Fibroblast of skin of abdomen (primary cell): Measurements from ENCODE around the gene ORMDL2. TPM values are rescaled to one million over a fixed set of nuclear protein-coding genes. Genes with fewer than 3 reads are reported as not detected.
A peak's percentile ranks its signal among the peaks of the same experiment; 100 is the strongest.

Experiments
- DNase-seq: peaks from one replicate; pipeline ENCODE4 v3.0.0-alpha.2; 2013
- polyA plus RNA-seq, 2 experiments: library from polyadenylated mRNA; unstranded; fragments of 120-200 nt; gene quantifications; one replicate each; pipeline ENCODE4 v1.2.1, GENCODE V29; 2013; ENCODE audit not compliant: insufficient read length in 2 of 2

The ORMDL2 gene, protein sequence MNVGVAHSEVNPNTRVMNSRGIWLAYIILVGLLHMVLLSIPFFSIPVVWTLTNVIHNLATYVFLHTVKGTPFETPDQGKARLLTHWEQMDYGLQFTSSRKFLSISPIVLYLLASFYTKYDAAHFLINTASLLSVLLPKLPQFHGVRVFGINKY
- 37.9 TPM for polyA plus RNA-seq (2013, experiment 1 of 2; ENCODE audit: insufficient read length)
- 40.0 TPM for polyA plus RNA-seq (2013, experiment 2 of 2; ENCODE audit: insufficient read length)

DNA sequence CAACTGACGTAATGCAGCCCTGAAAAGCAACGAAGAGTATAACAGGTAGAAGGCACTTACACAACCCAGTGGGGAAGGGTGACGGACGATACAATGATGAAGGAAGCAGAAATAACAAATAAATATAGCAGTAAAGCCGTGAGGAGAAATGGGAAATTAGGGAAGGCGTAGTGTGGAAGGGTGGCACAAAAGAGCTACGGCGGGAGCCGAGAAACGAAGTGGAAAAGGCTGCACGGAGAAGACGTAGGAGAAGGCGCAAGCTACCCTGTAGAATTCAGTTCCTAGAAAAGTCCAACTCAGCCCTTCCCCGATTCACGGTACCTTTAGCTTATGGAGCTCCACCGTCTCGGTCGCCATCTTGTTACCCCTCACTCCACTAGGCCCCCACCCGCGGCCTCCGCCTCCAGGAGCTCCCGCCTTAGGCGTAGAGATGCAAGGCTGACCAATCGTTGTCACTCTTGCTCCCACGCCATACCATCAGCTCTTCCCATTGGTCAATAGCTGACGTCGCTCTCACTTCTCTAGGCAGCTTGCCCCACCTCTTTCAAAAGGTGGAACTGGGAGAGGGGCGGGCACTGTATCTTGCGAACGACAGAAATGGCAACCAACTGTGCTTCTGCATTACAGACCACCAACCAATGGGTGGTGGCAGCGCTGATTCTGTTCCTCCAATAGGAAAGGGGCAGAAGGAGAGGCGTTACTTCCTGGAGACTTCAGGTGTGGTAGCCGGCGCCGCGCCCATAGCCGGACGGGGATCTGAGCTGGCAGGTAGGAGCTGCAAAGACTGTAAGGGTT, at the start of gene ORMDL2, which contains the start of gene SARNP:
Gene ORMDL2 (plus strand): TSS at position 697 of the 795 bp plus-strand sequence. CDS start 959 bp downstream, outside the sequence.
Gene SARNP (minus strand): TSS at position 380 of the 795 bp plus-strand sequence. CDS start 23 bp downstream, at position 357.
- DNase-seq, result peak; percentile 100

DNA sequence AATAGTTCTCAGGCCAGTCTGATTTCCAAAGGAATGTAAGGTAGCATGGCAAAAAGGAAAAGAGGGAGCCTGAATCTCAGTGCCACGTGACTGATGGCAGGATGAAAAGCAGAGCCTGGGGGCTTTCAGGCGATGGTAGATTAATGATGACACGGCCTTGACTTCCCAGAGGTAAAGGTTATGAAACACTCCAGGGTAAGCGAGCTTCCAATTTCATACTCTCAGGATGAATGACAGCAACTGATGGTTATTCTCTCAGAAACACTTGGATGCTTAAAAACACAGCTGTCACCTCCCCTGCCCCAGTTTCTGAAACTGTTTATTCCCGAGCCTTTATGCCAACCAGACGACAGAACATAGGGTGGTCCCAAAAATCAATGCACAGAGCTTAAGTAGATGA, 46.1 kb upstream of the ORMDL2 start:
- DNase-seq, result no peak

DNA sequence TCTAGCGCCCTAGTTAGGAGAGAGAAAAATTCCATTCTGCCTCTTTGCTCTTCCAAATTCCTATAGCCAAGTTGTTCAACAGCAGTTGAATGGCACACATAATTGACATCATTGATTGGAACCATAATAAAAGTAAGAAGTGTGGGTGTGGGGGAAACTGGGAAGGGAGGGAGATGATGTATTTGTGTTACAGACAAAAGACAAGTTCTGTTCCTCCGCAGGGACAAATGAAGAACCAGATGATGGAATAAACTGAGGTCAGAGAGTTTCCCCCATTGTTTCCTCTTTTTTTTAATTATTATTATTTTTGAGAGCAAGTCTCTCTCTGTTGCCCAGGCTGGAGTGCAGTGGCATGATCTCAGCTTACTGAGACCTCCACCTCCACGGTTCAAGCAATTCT, 40.0 kb upstream of the ORMDL2 start:
- no peak for DNase-seq

DNA sequence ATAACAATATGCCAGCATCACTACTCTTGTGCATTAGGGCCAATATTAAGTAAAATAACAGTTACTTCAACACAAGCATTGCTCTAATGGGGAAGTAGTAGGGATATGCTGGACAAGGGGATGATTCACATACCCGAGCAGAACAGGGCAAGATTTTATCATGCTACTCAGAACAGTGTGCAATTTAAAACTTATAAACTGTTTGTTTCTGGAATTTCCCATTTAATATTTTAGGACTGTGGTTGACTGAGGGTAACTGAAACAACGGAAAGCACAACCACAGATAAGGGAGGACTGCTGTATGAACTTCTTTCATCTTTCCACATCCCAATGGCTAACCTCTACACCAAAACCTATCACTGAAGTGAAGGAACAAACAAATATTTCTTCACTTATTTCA, 37.2 kb upstream of the ORMDL2 start:
- no peak for DNase-seq

DNA sequence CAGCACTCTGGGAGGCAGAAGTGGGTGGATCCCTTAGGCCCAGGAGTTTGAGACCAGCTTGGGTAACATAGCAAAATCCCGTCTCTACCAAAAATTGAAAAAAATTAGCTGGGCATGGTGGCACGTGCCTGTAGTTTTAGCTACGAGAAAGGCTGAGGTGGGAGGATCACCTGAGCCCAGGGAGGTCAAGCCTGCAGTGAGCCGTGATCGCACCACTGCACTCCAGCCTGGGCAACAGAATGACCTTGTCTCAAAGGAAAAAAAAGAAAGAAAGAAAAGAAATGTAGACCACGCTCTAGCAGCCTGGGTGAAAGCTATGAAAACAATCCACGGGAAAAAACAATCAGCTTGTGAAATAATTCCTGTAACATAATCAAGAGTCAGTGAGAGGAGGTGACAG, 29.3 kb upstream of the ORMDL2 start:
- no peak for DNase-seq

DNA sequence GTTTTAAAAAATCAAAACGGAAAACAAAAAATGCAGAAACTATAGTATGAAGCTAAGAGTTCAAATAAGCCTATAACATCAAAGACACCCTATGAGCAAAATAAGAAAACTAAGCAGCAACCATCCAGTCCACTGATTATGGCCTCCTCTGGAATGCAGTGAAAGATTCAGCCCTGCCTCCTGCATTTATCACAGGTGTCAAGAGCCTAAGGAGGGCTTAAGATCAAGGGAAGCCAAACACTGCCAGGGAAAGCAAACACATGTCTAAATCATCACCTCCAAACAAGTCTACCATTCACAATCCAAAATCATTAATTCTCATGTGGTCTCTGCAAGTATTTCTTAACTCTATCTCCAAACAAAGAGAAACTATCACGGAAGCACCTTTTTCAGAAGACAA, 28.7 kb upstream of the ORMDL2 start:
- no peak for DNase-seq

DNA sequence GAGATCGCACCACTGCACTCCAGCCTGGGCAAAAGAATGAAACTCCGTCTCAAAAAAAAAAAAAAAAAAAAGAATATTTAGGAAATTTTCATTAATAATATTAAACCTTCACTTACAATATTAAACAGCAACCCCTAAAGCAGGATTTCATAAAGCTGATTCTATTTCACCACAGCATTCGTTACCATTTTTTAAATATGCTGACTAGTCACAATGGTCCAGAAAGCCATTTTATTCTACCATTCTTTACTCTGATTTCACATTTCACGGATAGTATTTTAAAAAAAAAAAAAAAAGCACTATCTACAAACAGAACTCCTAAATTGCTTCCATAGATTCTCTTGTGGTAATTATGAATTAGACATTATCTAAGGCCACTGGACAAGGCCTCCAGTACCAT, 27.9 kb upstream of the ORMDL2 start:
- DNase-seq, result no peak

DNA sequence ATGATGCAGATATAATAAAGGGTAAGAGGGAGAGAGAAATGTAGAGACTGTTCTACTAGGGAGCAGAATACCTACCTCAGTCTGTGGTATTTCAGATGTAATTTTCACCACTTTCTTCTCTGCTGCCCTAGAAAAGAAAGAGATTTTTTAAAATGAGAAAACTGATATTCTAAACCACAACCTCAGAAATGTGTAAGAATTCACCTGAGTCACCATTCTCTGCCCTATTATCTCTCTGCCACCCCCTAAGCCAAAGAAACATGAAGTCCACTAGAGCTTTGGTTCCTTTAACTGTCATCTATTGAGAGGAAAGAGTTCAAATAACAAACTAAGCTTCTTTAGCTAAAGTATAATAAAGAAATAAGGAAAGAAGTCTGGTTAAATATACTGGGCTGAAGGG, 21.9 kb upstream of the ORMDL2 start:
- DNase-seq, result no peak

DNA sequence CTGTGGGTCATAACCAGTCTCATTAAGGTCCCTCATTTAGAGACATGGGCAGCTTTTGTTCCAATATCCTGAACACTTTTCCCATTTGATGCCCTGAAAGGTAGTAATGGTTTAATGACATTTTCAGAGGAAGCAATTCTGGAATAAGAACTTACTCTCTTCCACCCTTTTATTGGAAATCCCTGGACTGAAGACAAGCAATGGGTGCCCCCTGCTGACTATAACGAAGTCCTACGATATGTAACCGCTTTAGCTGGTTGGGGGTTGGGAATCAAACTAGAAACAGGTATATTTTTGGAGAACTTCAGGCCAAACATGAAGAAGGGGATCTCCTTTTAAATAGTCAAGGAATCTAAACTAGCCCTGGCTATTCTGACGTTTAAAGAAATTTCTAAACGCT, 20.8 kb upstream of the ORMDL2 start:
- DNase-seq, result peak; percentile 50

DNA sequence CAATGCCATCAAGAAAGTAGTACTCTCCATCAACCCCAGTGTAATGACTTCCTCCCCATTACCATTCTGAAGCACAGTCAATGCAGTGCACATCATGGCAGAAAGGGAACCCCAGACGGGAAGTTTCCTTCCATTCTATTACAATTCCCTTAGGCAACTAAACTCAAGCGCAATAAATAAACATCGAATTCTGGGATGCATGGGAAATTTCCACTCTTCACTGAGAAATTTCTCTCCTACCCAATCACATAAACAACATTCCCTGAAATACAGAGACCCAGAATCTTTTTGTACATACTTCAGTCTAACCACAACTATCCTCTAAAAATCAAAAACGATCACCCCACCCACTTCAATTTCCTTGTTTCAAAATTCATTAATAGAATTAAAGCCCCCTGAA, 20.3 kb upstream of the ORMDL2 start:
- DNase-seq, result no peak

DNA sequence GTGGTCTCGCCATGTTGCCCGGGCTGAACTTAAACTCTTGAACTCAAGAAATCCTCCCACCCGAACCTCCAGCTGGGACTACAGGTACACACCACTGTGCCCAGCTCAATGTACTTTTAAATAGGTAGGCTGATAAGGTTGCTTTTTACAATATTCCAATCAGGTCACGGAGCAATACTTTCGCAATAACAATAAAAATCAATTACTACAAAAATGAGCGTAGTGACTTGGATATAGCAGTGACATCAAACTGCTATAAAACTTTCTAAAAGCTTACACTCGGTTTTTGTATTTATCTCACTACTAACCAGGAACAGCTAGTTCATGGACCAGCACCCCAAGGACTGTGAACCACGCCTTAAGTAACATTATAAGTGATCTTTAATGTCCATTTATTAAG, 10.9 kb upstream of the ORMDL2 start:
- no peak for DNase-seq

DNA sequence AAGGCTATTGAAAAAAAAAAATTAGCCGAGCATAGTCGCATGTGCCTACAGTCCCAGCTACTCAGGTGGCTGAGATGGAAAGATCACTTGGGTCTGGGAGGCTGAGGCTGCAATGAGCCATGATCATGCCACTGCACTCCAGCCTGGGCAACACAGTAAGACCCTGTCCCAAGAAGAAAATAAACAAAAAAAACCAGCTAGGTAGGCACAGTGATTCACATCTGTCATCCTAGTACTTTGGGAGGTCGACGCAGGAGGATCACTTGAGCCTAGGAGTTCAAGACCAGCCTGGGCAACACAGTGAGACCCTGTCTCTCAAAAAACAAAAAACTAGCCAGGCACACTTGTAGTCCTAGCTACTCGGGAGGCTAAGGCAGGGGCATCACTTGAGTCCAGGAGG, 8.6 kb upstream of the ORMDL2 start:
- no peak for DNase-seq

DNA sequence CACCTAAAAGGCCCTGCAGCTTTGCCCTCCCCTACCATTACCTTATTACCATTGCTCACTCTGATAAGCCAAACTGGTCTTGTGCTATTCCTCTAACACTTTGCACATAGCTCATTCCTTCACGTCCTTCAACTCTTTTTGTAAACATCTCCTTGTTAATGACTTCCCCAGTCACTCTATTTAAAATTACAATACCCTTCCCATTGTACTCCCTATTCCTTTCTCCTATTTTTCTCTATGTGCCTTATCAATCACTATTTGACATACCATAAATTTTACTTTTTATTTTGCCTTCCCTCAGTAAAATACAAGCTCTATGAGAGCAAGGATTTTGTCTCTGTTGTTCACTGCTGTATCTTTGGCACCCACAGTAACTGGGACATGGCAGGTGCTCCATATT, 5.8 kb upstream of the ORMDL2 start:
- no peak for DNase-seq

DNA sequence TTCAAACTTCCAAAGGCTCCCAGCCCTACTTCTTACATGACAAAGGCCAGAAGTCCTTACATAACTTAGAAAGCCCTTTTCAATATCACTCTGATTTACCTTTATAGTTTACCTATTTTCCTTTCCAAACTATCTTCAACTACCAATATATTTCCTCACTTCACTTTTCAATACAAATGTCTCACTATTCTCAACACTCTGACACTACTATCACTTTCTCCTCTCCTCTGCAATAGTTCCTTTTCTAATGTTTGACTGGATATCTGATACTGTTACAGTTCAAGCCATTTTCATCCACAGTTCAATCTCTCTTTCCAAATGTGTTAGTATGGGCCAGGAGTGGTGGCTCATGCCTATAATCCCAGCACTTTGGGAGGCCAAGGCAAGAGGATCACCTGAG, 3.6 kb upstream of the ORMDL2 start:
- no peak for DNase-seq

DNA sequence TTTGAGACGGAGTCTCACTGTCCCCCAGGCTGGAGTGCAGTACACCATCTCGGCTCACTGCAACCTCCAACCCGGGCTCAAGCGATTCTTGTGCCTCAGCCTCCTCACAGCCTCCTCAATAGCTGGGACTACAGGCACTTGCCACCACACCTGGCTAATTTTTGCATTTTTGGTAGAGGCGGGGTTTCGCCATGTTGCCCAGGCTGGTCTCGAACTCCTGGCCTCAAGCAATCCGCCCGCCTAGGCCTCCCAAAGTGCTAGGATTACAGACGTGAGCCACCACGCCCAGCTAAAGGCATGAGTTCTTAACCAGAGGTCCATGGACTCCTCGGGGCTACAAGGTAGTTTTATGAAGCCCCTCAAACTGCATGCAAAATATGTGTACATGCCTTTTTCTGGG, 2.4 kb upstream of the ORMDL2 start:
- DNase-seq, result no peak

DNA sequence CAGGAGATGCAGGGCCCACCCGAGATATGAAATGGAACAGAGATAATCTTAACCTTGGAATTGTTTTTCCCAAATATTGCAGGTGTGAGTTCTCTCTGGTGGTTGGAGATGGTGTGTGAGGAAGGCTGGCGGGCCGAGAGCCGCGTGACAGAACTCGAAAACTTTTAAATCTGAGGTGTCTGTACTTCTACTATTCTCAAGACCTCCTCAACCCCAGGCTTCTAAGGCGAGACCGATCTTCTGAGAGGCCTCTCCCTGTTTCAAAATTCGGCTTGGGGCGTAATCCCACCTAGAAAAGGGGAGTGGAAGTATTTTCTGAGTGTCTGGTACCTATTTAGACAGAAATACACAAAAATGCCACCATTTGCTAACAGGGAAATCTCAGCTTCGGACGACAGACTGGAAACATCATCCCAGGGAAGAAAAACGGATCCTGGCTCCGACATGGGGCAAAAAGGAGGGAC, 928 bp upstream of the ORMDL2 start:
- no peak for DNase-seq

DNA sequence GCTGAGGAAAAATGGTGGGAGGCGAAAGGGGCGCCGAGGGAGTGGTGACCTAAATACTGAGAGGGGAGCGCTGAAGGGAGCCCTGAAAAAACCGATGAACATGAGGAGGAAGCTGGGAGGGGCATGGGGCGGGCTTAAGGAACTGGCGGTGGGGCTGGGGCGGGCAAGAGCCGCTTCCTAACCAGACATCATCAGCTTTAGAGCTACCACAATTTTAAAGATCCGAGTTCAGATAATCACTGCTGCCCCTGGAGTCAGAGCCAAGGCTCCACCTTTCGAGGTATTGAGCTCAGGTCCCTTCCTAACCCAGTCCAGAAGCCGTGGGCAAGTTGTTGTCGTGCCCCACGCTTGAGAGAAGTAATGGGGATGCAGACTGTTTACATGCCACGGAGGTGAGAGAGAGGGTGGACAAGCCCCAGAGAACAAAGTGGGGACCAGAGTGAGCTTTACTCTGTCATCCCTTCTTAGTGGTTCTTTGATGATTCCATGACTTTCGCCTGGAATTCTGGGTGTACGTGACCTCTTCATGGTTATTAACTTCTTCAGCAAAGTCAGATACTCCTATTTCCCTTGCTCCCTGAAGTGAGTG, 393 bp downstream of the ORMDL2 start:
- no peak for DNase-seq

DNA sequence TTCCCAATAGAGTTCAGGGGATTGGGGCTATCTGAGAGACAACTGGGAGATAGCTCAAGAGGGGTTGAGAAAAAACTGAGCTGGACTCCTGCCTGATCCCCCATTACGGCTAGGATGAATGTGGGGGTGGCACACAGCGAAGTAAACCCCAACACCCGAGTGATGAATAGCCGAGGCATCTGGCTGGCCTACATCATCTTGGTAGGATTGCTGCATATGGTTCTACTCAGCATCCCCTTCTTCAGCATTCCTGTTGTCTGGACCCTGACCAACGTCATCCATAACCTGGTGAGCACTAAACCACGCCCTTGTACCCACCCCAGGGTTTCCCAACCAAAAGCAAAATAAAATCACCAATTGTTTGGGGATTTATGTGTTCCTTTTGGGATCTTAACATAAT, 1.0 kb downstream of the ORMDL2 start:
- peak; percentile 60 for DNase-seq

DNA sequence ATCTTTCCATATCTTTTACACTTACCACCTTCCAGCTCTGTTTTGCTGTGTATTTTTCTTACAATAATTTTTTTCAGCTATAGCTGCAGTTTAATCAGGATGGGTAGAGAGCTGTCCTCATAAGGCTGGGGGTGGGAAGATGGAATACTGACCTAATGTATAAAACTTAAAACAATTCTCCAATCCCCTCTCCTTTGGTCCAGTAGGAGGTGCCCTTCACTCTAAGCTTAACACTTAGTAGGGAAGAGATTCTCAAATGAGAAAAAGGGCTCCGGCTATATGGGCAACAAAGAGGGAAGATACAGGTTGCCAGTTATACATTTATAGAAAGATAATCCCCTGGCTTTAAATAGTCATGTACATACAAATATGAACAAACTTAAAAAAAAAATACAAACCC, 2.8 kb downstream of the ORMDL2 start:
- no peak for DNase-seq

DNA sequence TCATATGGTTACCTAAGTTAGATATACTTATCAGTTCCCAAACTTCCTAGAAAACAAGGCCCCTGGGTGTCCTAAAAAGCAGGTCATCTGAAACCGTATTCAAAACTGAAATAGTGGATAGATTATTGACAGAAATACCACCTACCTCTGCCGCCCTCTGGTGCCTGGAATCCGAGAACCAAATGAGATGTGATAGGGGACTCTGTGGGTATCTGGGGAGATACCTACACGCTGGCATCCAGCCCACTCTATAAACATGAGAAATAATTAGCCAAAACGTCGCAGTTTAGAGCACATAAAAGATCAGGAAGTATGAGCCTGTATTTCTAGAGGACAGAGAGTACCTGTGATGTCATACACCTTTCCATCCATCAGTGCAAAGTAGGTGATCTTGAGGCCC, 4.4 kb downstream of the ORMDL2 start:
- no peak for DNase-seq

DNA sequence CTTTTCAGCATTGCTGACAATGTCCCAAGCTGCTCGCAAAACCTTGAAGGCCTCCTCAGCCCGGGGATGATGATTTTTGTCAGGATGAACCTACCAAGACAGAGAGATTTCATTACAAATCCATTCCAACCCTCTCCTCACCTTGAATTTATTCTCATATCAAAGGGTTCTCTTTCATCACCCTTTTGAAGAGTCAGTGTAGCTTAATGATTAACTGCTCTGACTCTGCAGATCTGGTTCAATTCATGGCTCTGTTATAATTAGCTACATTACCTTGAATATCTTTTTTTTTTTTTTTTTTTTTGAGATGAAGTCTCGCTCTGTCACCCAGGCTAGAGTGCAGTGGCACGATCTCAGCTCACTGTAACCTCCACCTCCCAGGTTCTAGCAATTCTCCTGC, 5.6 kb downstream of the ORMDL2 start:
- no peak for DNase-seq

DNA sequence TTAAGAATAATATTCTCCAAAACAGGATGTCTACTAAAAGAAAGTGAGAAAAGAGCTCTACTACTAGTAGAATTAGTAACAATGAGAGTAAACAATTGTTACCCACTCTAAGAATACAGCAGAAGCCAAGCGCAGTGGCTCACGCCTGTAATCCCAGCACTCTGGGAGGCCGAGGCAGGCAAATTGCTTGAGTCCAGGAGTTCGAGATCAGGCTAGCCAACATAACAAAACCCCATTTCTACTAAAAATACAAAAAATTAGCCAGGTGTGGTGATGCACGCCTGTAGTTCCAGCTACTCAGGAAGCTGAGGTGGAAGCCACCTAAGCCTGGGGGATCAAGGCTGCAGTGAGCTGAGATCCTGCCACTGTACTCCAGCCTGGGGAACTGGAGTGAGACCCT, 6.9 kb downstream of the ORMDL2 start:
- DNase-seq, result no peak

DNA sequence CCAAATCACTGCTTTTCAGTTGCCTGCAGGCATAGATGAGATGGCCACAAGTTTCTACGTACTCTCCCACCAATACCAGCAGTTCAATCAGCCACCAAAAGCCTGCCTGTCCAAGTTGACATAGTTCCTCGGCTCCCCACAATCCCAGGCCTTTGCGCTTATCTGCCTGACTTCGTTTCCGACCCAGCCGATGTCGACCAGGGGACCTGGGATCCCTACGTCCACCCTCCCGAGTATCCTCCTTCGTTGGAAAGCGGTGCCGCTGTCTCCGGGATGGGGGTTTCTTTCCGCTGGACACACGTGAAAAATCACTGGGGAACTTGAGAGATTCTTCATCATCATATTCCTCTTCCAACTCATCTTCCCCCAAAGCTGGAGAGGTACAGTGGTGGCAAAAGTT, 10.0 kb downstream of the ORMDL2 start:
- DNase-seq, result no peak

DNA sequence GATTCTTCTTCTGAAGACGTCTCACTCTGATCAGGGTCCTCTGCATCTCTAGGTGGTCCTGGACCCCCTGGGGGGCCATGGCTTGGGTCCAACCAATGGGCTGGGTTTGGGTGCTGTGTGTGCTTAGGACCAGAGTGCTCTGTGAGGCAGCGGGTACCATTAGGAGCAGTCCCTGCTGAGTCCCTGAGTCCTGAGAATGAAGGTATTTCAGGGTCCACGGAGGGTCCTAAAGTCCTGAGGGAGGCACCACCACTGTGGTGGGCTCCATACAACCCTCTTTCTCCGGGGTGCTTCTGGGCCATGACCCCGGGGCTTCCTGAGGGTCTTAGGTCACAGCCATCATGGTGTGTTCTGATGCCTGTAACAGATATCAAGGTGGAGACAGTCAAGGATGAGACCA, 10.5 kb downstream of the ORMDL2 start:
- DNase-seq, result no peak
